ENCODE data around the gene LRRC26.
A peak's percentile ranks its signal among the peaks of the same experiment; 100 is the strongest.

LRRC26 gene

GRCh38 chr9:137149942-137150616 is 19.8 kb downstream of the LRRC26 start:
- DNase-seq = no peak

- no peak for DNase-seq
Measured at GRCh38 chr9:137149363-137149762, 20.5 kb downstream of the LRRC26 start.

GRCh38 chr9:137148661-137149060 is 21.2 kb downstream of the LRRC26 start:
- no peak for DNase-seq

- no peak for DNase-seq
Measured at GRCh38 chr9:137148242-137148641, 21.6 kb downstream of the LRRC26 start.

- DNase-seq = no peak
Measured at GRCh38 chr9:137147793-137148160, 22.1 kb downstream of the LRRC26 start.

GRCh38 chr9:137147091-137147792 is 22.6 kb downstream of the LRRC26 start:
- DNase-seq = no peak

- DNase-seq = no peak
Measured at GRCh38 chr9:137146527-137146918, 23.3 kb downstream of the LRRC26 start.

- no peak for DNase-seq
Measured at GRCh38 chr9:137145731-137146526, 23.9 kb downstream of the LRRC26 start.

- DNase-seq = no peak
Measured at GRCh38 chr9:137143459-137143858, 26.4 kb downstream of the LRRC26 start.

- no peak for DNase-seq
Measured at GRCh38 chr9:137141976-137142936, 27.6 kb downstream of the LRRC26 start.

- DNase-seq = no peak
Measured at GRCh38 chr9:137141050-137141810, 28.6 kb downstream of the LRRC26 start.

- no peak for DNase-seq
Measured at GRCh38 chr9:137140151-137141012, 29.5 kb downstream of the LRRC26 start.

- DNase-seq = no peak
Measured at GRCh38 chr9:137139468-137140150, 30.2 kb downstream of the LRRC26 start.

- DNase-seq = no peak
Measured at GRCh38 chr9:137138722-137139467, 31.0 kb downstream of the LRRC26 start, which contains the start of gene GRIN1. Gene GRIN1 (plus strand): TSS chr9:137139154. CDS start chr9:137139487, 333 bp downstream.

- peak in 1 of 2 experiments; percentile 53 for DNase-seq
Measured at GRCh38 chr9:137138058-137138721, 31.7 kb downstream of the LRRC26 start.

GRCh38 chr9:137136881-137137607 is 32.8 kb downstream of the LRRC26 start:
- DNase-seq = no peak

- DNase-seq = no peak
Measured at GRCh38 chr9:137136261-137136880, 33.5 kb downstream of the LRRC26 start.
